ENCODE data around the gene LAMB3. TPM values are rescaled to one million over a fixed set of nuclear protein-coding genes. Genes with fewer than 3 reads are reported as not detected.

LAMB3 gene
- total and polyA plus RNA-seq, 2 donors (not counting 1 experiment from before 2014, with no cell fraction given), result 0.33 to 0.37 TPM

DNA sequence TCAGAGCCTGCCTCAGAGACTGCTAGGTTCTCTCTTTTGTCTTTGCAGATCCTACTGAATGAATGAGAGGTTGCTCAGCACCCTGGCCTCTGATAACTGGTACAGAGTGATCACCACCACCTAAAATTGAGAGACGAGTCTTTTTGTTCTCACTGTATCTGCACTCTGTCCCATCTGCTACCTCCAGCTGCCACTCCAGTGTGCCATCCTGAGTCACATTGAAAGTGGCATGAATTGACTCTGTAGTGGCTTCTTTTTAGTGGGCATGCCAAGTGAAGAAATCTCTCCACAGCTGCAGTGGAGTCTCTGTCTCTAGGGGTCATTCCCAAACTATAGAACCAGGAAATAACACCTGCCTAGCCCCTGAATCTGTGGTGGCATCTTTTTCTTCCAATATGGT is 54.0 kb downstream of the LAMB3 start:
- ATAC-seq (ENCODE audit: low read depth) (no peak), DNase-seq (no peak)
- no peak overlapping the region for H2AFZ ChIP-seq (ENCODE audit: insufficient read depth, low read depth, low read length, poor library complexity, severe bottlenecking)
- intact Hi-C loops (cut with micrococcal nuclease), result no loop called here
- H3K27ac ChIP-seq (ENCODE audit: low read length in 2 of 2), result no peak overlapping the region
- H3K36me3 ChIP-seq (replicated peaks in 1 of 2; ENCODE audit: control extremely low read depth in 1 of 2, control insufficient read depth in 1 of 2, extremely low read depth in 1 of 2, insufficient read depth in 2 of 2, low read length in 1 of 2), result no peaks in the 10 kb centered on the region
- no CpG with 5 or more reads among the region's 1 CpG for WGBS (ENCODE audit: insufficient coverage)
- H3K9me3 ChIP-seq (ENCODE audit: control extremely low read depth in 1 of 3, control insufficient read depth in 2 of 3, insufficient read depth in 1 of 3, low read length in 2 of 3), result no peaks in the 10 kb centered on the region
- peaks cover 39% of the 10 kb centered on the region for H3K27me3 Mint-ChIP-seq
- H3K9ac ChIP-seq (ENCODE audit: low read length), result no peak overlapping the region
- no peak overlapping the region for H3K4me3 Mint-ChIP-seq
- H4K20me1 ChIP-seq (ENCODE audit: control insufficient read depth, insufficient read depth, low read length, poor library complexity, severe bottlenecking), result no peaks in the 10 kb centered on the region
- TF ChIP-seq, protein P1, sequence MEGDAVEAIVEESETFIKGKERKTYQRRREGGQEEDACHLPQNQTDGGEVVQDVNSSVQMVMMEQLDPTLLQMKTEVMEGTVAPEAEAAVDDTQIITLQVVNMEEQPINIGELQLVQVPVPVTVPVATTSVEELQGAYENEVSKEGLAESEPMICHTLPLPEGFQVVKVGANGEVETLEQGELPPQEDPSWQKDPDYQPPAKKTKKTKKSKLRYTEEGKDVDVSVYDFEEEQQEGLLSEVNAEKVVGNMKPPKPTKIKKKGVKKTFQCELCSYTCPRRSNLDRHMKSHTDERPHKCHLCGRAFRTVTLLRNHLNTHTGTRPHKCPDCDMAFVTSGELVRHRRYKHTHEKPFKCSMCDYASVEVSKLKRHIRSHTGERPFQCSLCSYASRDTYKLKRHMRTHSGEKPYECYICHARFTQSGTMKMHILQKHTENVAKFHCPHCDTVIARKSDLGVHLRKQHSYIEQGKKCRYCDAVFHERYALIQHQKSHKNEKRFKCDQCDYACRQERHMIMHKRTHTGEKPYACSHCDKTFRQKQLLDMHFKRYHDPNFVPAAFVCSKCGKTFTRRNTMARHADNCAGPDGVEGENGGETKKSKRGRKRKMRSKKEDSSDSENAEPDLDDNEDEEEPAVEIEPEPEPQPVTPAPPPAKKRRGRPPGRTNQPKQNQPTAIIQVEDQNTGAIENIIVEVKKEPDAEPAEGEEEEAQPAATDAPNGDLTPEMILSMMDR (IDR thresholded peaks at IDR 0.05), result no peak
- TF ChIP-seq EZH2 (IDR thresholded peaks at IDR 0.05; ENCODE audit: borderline replicate concordance, insufficient read depth, low read depth, low read length, poor library complexity, severe bottlenecking), result no peak
- H3K27me3 ChIP-seq (replicated peaks in 1 of 4; ENCODE audit: control extremely low read depth in 1 of 4, control insufficient read depth in 3 of 4, insufficient read depth in 4 of 4, low read length in 3 of 4), result peaks cover 0 to 10% (median 2%) of the 10 kb centered on the region in 4 experiments
- H3K9me3 Mint-ChIP-seq (ENCODE audit: insufficient read depth), result no peaks in the 10 kb centered on the region
- H3K4me3 ChIP-seq (ENCODE audit: control extremely low read depth in 1 of 5, extremely low read depth in 1 of 5, insufficient read depth in 1 of 5, low read depth in 2 of 5, low read length in 4 of 5), result no peak overlapping the region
- no peaks in the 10 kb centered on the region for H3K79me2 ChIP-seq (ENCODE audit: control insufficient read depth, insufficient read depth, low read length)
- CTCF ChIA-PET, result no interaction called here
- H3K4me2 ChIP-seq (replicated peaks; ENCODE audit: low read depth, low read length, poor library complexity, severe bottlenecking), result no peak overlapping the region
- POLR2A ChIA-PET, result no interaction called here
- no peaks in the 10 kb centered on the region for H3K4me1 ChIP-seq (ENCODE audit: control insufficient read depth in 2 of 2, insufficient read depth in 2 of 2, low read length in 2 of 2)
- H3K27ac Mint-ChIP-seq, result no peak overlapping the region
- H3K4me1 Mint-ChIP-seq, result no peaks in the 10 kb centered on the region

DNA sequence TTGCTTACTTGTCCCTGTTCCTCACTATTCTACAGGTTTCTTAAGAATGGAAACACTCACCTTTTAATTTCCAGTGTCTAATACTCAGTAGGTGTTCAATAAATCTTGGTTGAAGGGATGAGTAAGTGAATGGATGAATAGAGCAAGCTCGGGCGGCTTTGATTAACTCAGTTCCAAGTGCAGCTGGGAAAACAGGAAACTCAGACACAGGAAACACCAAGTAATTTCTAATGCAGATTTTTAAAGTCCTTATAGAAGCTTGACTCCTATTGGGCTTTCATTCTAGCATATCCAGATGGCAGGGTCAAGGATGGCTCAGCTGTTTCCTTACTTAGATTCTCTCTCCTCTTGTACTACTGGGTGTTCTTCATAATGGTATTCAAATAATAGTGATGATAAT is 54.7 kb downstream of the LAMB3 start:
- Histone ChIP-seq H2AFZ (ENCODE audit: insufficient read depth, low read depth, low read length, poor library complexity, severe bottlenecking) (no peak overlapping the region), H3K9ac (ENCODE audit: low read length) (no peak overlapping the region), H3K27ac (ENCODE audit: low read length in 2 of 2) (no peak overlapping the region), H3K9me3 (ENCODE audit: control extremely low read depth in 1 of 3, control insufficient read depth in 2 of 3, insufficient read depth in 1 of 3, low read length in 2 of 3) (no peaks in the 10 kb centered on the region), H3K4me3 (ENCODE audit: control extremely low read depth in 1 of 5, extremely low read depth in 1 of 5, insufficient read depth in 1 of 5, low read depth in 2 of 5, low read length in 4 of 5) (no peak overlapping the region), H3K4me2 (replicated peaks; ENCODE audit: low read depth, low read length, poor library complexity, severe bottlenecking) (no peak overlapping the region), H3K36me3 (replicated peaks in 1 of 2; ENCODE audit: control extremely low read depth in 1 of 2, control insufficient read depth in 1 of 2, extremely low read depth in 1 of 2, insufficient read depth in 2 of 2, low read length in 1 of 2) (no peaks in the 10 kb centered on the region), H4K20me1 (ENCODE audit: control insufficient read depth, insufficient read depth, low read length, poor library complexity, severe bottlenecking) (no peaks in the 10 kb centered on the region), H3K79me2 (ENCODE audit: control insufficient read depth, insufficient read depth, low read length) (no peaks in the 10 kb centered on the region), H3K27me3 (replicated peaks in 1 of 4; ENCODE audit: control extremely low read depth in 1 of 4, control insufficient read depth in 3 of 4, insufficient read depth in 4 of 4, low read length in 3 of 4) (peaks cover 0 to 10% (median 2%) of the 10 kb centered on the region in 4 experiments), H3K4me1 (ENCODE audit: control insufficient read depth in 2 of 2, insufficient read depth in 2 of 2, low read length in 2 of 2) (no peaks in the 10 kb centered on the region)
- TF ChIP-seq, protein P1 (IDR thresholded peaks at IDR 0.05), result no peak
- no peak for TF ChIP-seq EZH2 (IDR thresholded peaks at IDR 0.05; ENCODE audit: borderline replicate concordance, insufficient read depth, low read depth, low read length, poor library complexity, severe bottlenecking)
- no peak overlapping the region for H3K4me3 Mint-ChIP-seq
- intact Hi-C loops (cut with micrococcal nuclease), result no loop called here
- peaks cover 42% of the 10 kb centered on the region for H3K27me3 Mint-ChIP-seq
- no peak for ATAC-seq (ENCODE audit: low read depth)
- H3K4me1 Mint-ChIP-seq, result no peaks in the 10 kb centered on the region
- ChIA-PET CTCF (no interaction called here), POLR2A (no interaction called here)
- WGBS (ENCODE audit: insufficient coverage), result no CpG with 5 or more reads among the region's 2 CpGs
- H3K9me3 Mint-ChIP-seq (ENCODE audit: insufficient read depth), result no peaks in the 10 kb centered on the region
- no peak for DNase-seq
- H3K27ac Mint-ChIP-seq, result no peak overlapping the region
